ENCODE data around the gene STEAP4.

Gene STEAP4

DNA sequence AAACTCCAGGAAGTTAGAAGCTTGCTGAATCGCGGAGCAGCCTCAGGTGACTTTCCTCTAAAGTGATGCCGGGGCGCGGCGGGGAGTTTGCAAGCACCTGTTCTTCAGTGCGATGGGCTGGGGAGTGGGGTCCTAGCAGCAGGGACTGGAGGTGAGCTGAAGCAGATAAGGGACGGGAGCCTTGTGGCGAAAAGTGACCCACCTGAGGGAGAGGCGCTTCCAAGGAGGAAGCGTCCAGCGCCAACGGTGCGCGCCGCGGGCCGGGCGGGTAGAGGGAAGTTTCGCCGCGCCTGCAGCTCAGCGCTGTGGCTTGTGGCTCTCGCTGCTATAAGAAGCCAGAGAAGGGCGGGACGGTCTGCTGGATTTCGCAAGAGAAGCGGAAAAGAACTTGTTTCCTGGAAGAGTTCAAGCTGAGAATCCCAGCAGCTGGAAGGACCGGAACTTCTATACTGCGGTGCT, at the start of gene STEAP4:
Gene STEAP4 (minus strand): TSS at position 305 of the 459 bp plus-strand sequence. CDS start 22,625 bp downstream, outside the sequence.
- peak; percentile 60 for DNase-seq

- DNase-seq: no peak
Observed at GRCh38 chr7:88355011-88355410, 48.3 kb upstream of the STEAP4 start.

DNA sequence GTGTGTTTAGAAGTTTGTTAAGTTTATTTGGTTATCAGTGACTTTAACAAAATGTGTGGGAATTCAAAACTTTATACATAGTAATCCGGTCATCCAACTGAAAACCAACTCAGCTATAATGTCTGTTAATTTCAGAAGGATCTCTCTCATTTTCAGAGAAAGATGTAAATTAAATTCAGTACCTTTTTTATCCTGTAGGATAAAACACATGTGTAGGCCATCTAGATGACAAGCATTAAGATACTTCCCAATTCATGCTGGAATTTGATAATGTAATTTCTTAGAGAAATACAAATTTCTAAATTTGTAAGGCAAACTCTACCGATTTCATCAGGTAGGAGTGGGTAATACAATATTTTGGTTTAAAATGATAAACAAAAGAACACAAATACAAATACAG, 43.4 kb upstream of the STEAP4 start:
- no peak for DNase-seq

GRCh38 chr7:88347517-88347916, 40.8 kb upstream of the STEAP4 start:
- DNase-seq: no peak

DNA sequence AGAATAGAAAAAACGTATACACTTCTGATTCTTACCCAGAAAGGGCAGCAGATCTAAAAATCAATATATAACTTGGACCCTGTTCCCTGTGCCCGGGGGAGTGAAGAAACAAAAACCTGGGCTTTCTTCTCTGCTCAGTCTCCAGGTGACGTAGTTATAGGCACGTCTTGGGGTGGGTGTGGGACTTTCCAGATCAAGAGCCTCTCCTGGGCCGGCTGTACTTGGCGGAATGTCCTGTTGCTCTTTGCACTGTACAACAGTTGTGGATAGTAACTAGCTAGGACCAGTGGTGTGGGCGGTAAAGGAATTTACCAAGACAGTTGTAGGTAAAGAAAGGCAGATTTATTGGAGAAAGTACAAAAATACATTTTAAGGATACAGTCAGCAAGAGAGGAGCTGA, 40.4 kb upstream of the STEAP4 start:
- DNase-seq: no peak

- no peak for DNase-seq
Observed at GRCh38 chr7:88346357-88346756, 39.7 kb upstream of the STEAP4 start.

- peak; percentile 78 for DNase-seq
Observed at GRCh38 chr7:88344956-88345832, 38.5 kb upstream of the STEAP4 start.

GRCh38 chr7:88344271-88344670, 37.6 kb upstream of the STEAP4 start:
- DNase-seq: no peak

GRCh38 chr7:88339195-88339922, 32.7 kb upstream of the STEAP4 start:
- no peak for DNase-seq

- DNase-seq: no peak
Observed at GRCh38 chr7:88338503-88338902, 31.8 kb upstream of the STEAP4 start.

- no peak for DNase-seq
Observed at GRCh38 chr7:88337572-88337971, 30.9 kb upstream of the STEAP4 start.

- DNase-seq: no peak
Observed at GRCh38 chr7:88331322-88331721, 24.6 kb upstream of the STEAP4 start.

DNA sequence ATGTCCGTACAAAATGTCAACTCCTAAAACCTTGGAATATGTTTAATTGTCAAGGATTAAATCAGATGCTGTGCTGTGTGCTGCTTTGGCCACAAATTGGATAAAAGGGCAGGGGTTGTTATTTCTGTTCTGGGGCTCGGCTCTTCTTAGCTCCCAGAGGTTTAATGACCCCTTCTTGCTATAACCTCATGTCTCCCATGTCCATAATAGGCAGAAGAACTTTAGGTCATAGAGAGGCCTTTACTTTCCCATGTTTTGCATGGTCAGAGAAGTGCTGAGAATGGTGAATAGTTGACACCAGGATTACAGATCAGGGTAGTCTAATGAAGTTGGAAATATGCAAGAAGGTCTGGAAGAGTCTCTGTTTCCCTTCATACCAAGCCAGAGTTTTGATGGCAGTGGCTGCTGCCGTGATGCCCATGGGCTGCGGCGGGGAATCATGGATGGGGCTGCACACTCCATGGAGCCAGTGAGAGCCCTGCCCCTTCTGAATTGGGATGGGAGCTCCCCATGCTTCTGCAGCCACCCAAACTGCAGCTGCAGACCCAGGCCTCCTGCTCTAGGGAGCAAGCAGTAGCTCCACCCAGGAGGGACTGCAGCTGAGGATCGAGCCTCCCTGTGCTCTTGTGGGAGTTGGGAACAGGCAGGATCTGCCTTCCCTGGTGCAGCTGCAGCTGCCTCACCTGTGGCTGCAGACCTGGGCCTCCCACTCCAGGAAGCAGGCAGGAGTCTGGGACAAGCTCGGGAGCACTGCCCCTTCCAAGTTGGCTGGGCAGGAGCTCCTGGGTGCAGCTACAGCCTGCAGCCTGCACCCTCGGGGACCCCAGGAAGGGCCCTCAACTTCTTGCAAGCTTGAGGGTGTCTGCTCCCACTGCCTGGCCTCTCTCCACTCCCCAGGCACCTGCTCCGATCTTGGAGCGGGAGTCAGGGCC, 23.1 kb upstream of the STEAP4 start:
- no peak for DNase-seq

DNA sequence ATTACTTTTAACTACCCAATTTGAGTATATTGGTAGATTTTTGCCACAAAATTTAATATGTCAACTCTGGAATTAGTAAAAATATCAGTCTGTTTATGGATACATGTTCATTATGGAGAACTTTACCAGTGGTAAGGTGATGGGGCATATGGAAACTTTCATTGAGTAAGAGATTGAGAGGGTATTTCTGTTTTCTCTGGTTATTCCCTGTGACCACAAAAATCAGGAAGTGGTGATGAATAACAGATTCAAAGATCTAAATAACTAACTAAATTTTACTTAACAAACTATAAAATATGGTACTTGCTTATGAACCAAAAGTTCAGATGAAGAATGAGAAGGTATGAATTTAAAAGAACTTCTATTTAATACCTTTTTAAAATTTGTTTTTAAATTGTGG, 22.1 kb upstream of the STEAP4 start:
- no peak for DNase-seq

DNA sequence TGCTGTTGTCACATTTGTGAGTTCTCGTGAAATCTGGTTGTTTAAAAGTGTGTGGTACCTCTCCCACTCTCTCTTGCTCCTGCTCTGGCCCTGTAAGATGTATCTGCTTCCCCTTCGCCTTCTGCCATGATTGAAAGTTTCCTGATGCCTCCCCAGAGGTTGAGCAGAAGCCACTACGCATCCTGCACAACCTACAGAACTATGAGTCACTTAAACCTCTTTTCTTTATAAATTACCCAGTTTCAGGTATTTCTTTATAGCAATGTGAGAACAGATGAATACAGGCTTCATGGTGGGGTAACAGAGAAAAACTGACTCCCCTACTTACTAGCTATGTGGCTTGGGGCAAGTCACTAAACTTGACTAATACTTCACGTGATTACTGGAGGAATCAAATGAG, 18.0 kb upstream of the STEAP4 start:
- DNase-seq: no peak

DNA sequence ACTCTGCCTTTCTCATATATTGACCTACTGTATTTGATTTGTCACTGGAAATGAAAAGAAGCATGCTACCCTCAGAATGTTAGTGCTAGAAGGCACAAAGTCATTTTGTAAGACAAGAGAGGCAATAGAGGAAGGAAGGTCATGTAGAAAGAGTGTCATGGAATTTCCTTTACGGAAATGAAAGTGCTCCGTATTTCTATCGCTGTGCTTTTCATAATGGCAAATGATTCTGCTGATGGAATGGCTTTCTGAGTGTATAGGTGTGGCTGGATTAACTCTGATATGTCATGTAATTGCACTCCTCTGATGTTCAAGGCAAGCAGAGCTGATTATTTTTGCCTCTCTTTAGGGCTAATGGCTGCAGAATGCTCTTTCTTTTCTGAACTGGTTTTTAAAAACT, 15.5 kb upstream of the STEAP4 start:
- no peak for DNase-seq

GRCh38 chr7:88321694-88322093, 15.0 kb upstream of the STEAP4 start:
- DNase-seq: no peak

DNA sequence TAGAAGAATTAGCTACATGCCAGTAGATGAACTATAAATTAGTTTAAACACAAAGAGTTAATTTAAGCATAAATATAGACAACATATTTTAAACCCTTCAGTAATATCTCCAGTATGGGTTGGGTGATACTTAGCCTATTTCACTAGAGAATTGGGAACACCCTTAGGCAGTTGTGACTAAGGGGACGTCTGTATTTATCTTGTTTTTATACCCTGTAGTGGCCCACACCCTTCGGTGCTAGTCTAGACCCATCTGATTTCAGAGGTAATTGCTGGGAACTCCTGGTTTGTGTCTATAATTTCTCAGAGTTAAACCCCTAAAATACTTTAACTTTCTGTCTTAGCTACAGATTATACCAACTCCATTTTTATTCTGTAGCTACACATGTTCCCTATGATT, 11.5 kb upstream of the STEAP4 start:
- DNase-seq: no peak

GRCh38 chr7:88317422-88317821, 10.7 kb upstream of the STEAP4 start:
- DNase-seq: no peak

GRCh38 chr7:88316456-88316855, 9.8 kb upstream of the STEAP4 start:
- DNase-seq: no peak

DNA sequence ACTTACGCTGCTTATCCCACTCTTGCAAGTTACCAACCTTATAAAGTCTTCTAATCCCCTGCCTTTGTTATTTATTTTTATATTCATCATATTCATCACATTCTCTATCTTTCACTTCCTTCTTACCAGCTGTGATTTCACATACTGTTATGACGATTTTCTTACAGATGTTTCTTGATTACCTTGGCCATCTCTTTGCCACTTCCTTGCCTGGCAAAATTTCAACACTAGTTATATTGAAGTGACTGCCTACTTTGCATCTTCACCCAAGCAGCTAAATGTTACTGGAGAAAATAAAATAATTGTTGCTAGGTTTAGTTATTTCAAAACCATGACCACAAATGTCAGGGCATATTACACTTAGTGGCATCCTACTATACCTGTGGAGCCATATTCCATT, 8.8 kb upstream of the STEAP4 start:
- no peak for DNase-seq

DNA sequence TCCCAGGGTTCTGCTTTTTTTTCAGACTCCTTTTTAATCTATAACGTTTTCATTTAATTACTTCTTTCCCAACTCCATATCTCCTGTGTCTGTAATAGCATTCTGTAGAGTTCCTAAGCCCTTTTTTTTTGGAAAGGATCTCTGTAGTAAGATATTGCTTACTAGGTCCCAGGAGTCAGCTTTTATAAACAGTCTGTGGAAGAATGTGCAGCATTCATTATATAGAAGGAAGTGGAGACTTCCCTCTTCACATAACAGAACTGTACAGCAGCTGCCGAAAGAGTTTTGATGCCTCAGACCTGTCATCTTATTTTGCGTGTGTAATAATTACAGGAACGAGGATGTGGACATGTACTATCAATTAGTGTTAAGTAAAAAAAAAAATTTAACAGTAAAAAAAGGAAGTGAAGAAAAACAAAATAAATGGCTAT, 7.4 kb upstream of the STEAP4 start:
- DNase-seq: no peak

Measured in eye (tissue), 1 donor.